Liver (tissue), 3 donors: ENCODE results near the gene GK.

Experiments
- ATF3 ChIP-seq: IDR thresholded peaks from 2 replicates; pipeline ENCODE4 v1.6.1; 2016; ENCODE audit warnings: antibody characterized with exemption
- CTCF ChIP-seq: fragments of 150-350 bp; IDR thresholded peaks from 2 replicates; pipeline ENCODE4 v1.5.1; 2017; ENCODE audit warnings: improper control_type of control experiment, low read depth, low read length; ENCODE audit not compliant: missing input control
- EGR1 ChIP-seq, 2 donors: IDR thresholded peaks; 2 replicates each; pipeline ENCODE4 v1.6.1; 2016 to 2018; ENCODE audit warnings: antibody characterized with exemption in 2 of 2, low read depth in 2 of 2
- GABPA ChIP-seq, 2 donors: IDR thresholded peaks in 1 of 2; conservative IDR thresholded peaks in 1 of 2; 2 replicates each; pipeline ENCODE4 v1.6.1; 2016; ENCODE audit warnings: antibody characterized with exemption in 2 of 2, mild to moderate bottlenecking in 1 of 2, moderate library complexity in 1 of 2
- JUND ChIP-seq, 2 donors: IDR thresholded peaks; 2 replicates each; pipeline ENCODE4 v1.6.1; 2016; ENCODE audit warnings: antibody characterized with exemption in 2 of 2
- MAX ChIP-seq: IDR thresholded peaks from 2 replicates; pipeline ENCODE4 v1.6.1; 2016; ENCODE audit warnings: antibody characterized with exemption
- RAD21 ChIP-seq, 2 donors: IDR thresholded peaks; 2 replicates each; pipeline ENCODE4 v1.6.1; 2016; ENCODE audit warnings: antibody characterized with exemption in 2 of 2, mild to moderate bottlenecking in 2 of 2
- RXRA ChIP-seq, 2 donors: IDR thresholded peaks; 2 replicates each; pipeline ENCODE4 v1.6.1; 2017 to 2018; ENCODE audit warnings: antibody characterized with exemption in 2 of 2, mild to moderate bottlenecking in 1 of 2
- YY1 ChIP-seq: IDR thresholded peaks from 2 replicates; pipeline ENCODE4 v1.6.1; 2016; ENCODE audit warnings: antibody characterized with exemption, mild to moderate bottlenecking
- ZBTB33 ChIP-seq: IDR thresholded peaks from 2 replicates; pipeline ENCODE4 v1.6.1; 2016; ENCODE audit warnings: antibody characterized with exemption
- donor health status: healthy.
- donor health status: healthy.

GRCh38 chrX:30674799-30675198, 21.6 kb downstream of the GK start:
- TF ChIP-seq ATF3: no peak
- no peak for TF ChIP-seq JUND (IDR thresholded peaks at IDR 0.05)
- TF ChIP-seq YY1: no peak
- TF ChIP-seq CTCF: no peak
- no peak for TF ChIP-seq MAX
- TF ChIP-seq RXRA (IDR thresholded peaks at IDR 0.05): no peak
- no peak for TF ChIP-seq EGR1 (IDR thresholded peaks at IDR 0.05; ENCODE audit: low read depth in 2 of 2)
- no peak for TF ChIP-seq ZBTB33
- TF ChIP-seq GABPA (IDR thresholded peaks at IDR 0.05 in 1 of 2, conservative IDR thresholded peaks at IDR 0.05 in 1 of 2): no peak
- TF ChIP-seq RAD21 (IDR thresholded peaks at IDR 0.05): no peak
